Activated CD4-positive, alpha-beta T cell treated with anti-CD3 and anti-CD28 coated beads for 48 hours (primary cell): Measurements from ENCODE around the gene MDH1.
"Not testable (repeated sequence)": the region's sequence is repeated elsewhere in the genome, so short reads cannot be mapped to it uniquely, and the experiment has no call there.

Experiments used
- DNase-seq: peaks from one replicate; pipeline ENCODE4 v3.0.0-alpha.2; 2020

Gene MDH1

DNA sequence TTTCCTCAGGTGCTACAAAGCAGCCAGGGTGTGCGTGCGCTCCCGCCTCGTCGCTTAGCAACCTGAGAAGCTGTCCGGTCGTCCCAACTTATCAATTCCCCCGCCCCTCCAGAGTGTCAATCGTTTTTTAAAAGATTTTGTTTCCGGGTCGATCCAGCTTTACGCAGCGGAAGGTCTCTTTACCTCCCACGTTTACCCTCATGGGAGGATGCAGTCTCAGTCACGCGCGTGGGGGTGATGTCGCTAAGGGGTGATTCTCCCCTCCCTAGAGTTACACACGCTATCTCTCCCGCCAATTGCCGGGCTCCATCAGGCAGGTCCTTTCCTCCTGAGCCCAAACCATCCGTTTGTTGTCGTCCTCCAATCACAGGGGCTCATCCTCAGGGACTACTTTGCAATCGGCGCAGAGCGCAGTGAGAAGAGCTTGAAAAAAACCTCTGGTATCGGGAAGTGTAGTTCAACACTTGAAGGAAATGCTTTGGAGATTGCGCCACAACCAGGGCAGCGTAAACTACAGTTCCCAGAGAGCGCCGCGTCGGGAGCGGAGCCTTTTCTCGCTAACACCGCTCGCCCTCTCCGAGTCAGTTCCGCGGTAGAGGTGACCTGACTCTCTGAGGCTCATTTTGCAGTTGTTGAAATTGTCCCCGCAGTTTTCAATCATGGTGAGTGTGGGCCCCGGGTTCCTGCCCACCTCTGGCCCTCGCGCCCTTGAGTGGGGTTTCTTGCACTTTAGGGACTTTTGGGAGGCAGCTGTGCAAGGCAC is at the start of gene MDH1, which contains the start of gene WDPCP:
TSS of gene MDH1 (plus strand) at position 579 of the 763 bp plus-strand sequence. CDS start at position 660, 81 bp downstream.
TSS of gene WDPCP (minus strand) at position 93 of the 763 bp plus-strand sequence. CDS start 206 bp downstream, outside the sequence.
- DNase-seq = peak; percentile 96

DNA sequence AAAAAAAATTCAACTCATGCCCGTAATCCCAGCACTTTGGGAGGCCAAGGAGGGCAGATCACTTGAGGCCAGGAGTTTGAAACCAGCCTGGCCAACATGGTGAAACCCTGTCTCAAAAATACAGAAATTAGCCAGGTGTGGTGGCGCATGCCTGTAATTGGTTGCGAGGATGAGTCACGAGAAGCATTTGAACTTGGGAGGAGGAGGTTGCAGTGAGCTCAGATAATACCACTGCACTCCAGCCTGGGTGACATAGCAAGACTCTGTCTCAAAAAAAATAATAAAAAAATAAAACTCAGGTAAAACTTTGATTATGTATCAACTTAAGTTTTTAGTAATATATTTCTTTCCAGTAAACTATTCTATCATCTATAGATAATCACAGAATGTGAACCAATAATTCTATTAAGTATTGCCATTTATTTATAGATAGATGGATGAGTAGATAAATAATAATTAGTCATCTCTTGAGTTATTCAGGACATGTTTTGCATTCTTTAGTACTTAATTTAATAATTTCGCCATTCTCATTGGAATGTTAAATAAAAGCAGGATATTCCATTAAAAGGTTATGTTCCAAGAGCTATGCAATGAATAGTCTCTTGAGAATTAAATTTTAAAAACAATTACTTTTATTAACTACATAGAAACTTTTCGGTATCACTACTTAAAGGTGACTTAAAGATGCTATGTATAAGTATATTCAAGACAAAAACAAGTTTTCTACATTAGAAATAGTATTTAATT is 49.2 kb upstream of the MDH1 start:
- DNase-seq = no peak

DNA sequence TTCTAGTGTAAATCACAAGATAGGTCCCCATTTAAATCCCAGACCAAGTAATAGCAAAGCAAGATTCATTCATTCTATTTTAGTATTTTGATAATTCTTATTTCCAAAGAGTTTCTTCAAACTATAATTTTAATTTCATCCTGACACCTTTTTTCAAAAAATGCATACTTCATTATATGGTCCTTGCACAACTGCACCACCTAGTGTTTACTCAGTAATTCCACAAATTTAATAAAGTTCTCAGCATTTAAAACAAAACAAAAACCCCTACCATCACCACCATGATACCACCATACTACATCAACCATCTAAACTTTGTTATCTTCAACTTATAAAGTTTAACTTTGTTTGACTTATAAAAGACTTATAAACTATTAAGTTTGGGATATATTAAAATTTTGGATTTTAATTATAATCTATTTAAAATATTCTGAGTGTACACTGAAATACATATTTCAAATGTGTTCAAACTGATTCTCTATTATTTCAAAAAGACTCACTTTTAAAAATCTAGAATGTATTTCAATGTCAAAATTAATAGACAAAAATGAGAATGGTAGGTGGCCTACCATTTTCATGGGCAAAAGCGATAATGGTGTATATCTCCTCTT is 44.6 kb upstream of the MDH1 start:
- no peak for DNase-seq

DNA sequence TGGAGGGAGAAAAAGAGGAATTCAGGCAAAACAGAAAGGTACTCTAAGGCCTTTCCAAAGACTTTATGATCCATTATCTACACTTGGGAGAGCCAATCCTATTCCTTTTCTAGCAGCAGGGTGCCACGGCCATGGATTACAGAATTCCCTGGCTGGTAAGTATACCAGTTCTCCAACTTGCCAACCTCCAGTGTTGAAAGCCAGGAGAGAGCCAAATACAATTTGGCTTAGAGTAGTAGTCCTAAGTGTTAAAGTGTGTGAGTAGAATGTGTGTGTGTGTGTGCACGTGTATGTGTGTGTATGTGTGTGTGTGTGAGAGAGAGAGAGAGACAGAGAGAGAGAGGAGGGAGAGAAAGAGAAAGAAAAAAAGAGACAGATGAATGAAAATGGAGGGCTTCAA is 43.7 kb upstream of the MDH1 start:
- DNase-seq = no peak

DNA sequence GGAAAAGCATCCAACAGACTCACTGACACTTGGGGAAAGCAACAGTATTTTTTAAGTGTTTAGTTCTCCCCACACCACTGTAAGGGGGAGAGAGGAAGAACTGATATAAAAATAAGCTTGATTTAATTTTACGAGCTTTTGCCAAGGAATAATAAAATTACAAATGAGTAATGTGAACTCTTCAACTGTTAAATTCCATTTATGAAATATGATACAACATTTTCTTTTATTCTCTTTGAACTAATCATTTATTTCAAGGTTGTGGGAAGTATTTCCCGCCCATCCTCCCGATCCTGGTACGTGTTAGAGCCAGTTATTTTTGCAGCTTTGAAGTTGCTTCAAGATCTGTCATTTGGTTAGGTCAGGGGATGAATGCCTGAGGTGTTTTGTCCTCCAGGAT is 35.7 kb upstream of the MDH1 start:
- no peak for DNase-seq

DNA sequence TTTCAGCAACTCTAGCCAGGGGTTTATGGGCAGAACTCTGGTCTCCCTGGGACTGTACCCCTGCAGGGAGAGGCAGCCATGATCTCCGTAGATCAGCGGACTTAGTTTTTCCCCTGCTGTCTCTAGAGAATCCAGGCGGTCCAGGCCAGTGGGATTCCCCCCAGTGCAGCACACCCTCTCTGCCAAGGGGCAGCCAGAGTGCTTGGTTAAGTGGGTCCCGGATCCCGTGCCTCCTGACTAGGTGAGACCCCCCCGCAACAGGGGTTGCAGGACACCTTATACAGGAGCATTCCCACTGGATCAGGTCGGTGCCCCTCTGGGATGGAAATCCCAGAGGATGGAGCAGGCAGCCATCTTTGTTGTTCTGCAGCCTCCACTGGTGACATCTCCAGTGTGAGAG is 33.5 kb upstream of the MDH1 start:
- DNase-seq = no peak

DNA sequence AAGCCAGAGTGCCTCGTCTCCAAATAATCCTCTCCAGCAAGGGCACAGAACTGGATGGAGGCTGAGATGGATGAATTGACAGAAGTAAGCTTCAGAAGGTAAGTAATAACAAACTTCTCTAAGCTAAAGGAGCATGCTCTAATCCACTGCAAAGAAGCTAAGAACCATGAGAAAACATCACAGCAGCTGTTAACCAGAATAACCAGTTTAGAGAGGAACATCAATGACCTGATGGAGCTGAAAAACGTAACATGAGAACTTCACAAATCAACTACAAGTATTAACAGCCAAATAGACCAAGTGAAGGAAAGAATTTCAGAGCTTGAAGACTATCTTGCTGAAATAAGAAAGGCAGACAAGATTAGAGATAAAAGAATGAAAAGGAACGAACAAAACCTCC is 32.8 kb upstream of the MDH1 start:
- DNase-seq = no peak

DNA sequence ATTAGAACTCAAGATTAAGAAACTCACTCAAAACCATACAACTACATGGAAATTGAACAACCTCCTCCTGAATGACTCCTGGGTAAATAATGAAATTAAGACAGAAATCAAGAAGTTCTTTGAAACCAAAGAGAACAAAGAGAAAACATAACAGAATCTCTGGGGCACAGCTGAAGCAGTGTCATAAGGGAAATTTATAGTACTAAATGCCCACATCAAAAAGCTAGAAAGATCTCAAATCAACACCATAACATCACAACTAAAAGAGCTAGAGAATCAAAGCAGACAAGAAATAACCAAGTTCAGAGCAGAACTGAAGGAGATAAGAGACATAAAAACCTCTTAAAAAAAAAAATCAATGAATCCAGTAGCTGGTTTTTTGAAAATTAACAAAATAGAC is 30.9 kb upstream of the MDH1 start:
- not testable (repeated sequence) for DNase-seq

DNA sequence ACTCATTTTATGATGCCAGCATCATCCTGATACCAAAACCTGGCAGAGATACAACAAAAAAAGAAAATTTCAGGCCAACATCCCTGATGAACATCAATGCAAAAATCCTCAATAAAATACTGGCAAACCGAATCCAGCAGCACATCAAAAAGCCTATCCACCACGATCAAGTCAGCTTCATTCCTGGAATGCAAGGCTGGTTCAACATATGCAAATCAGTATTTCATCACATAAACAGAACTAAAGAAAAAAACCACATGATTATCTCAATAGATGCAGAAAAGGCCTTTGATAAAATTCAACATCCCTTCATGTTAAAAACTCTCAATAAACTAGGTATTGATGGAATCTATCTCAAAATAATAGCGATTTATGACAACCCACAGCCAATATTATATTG is 29.8 kb upstream of the MDH1 start:
- DNase-seq = not testable (repeated sequence)

DNA sequence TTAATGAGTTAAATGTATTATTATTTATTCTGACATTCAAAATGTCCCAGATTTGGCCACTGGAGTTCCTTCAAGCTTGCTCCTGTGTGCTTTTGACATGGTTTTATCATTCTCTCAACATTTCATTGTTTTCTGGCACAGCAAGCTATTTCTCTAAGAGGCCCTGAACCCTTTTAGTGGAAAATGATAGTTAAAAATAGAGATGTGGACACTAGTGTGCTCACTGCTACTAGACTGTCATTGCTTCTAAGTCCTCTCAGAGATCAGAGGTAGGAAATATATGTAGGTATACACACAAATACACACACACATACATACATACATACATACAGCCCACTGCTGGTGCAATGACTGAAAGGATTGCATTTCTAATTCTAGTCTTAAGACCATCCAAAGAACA is 26.0 kb upstream of the MDH1 start:
- no peak for DNase-seq

DNA sequence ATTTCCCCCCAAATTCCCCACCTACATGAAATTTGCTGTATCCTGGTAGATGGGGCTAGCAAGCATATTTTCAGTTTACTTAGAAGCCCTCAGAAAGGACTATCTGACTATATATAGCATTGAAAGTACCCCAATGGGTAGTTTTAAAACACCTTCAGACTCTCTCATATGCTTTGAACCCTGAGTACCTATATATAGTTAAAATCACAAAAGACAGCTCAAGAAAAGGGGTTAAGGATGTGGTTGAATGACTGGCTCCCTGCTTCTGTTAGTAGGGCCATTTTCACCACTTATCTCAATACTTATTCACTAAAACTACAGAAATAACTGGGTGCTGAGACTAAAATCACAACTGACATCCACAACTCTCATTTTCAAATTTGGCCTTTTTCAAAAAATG is 19.0 kb upstream of the MDH1 start:
- no peak for DNase-seq

DNA sequence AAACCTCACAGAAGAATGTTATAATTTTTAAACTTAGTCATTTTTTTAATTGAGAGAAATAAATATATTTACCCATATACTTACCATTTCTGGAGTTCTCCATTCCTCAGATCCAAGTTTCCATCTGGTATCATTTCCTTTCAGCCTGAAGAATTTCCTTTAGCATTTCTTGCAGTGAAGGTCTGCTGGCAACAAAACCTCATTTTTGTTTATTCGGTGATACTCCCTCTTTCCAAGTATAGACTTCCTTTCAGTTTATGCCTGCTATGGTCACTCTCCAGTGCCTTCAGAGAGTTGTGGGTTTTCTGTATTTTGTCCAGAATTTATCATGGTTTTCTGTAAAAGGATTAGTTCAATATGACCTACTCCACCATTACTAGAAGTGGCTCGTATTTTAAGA is 17.5 kb upstream of the MDH1 start:
- no peak for DNase-seq

DNA sequence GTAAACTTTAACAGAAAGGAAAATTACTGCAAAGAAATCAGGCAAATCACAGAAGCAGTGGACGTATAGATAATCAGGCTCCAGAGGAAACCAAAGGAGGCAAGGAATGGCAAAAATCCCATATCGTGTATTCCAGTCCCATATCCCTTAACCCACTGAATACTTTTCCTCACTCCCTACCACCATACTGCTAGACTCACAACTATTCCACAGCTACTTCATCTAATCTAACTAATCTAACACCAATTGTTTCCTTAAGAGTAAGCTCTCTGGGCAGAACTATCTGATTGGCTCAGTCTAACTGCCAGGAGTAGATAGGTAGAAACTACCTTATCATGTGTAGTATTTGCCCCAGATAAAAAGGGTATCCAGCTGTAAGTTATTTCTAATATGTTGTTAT is 16.8 kb upstream of the MDH1 start:
- DNase-seq = no peak

DNA sequence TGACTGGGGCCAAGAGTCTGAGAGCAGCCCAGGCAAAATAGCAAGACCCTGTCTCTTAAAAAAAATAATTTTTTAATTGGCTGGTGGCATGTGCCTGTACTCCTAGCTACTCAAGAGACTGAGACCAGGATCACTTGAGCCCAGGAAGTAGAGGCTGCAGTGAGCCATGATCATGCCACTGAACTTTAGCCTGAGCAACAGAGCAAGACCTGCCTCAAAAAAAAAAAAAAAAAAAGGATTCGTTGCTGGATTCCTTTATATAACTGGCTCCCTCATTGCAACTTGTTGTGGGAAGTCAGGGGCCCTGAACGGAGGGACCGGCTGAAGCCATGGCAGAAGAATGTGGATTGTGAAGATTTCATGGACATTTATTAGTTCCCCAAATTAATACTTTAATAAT is 15.7 kb upstream of the MDH1 start:
- DNase-seq = not testable (repeated sequence)

DNA sequence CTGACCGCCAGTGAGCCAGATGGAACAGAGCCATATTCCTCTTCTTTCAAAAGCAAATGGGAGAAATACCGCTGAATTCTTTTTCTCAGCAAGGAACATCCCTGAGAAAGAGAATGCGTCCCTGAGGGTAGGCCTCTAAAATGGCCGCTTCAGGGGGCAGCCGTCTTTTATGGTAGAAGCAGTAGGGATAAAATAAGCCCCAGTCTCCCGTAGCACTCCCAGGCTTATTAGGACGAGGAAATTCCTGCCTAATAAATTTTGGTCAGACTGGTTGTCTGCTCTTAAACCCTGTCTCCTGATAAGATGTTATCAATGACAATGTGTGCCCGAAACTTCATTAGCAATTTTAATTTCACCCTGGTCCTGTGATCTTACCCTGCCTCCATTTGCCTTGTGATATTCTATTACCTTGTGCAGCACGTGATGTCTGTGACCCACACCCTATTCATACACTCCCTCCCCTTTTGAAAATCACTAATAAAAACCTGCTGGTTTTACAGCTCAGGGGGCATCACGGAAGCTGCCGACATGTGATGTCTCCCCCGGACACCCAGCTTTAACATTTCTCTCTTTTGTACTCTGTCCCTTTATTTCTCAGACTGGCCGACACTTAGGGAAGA is 14.9 kb upstream of the MDH1 start:
- DNase-seq = not testable (repeated sequence)

DNA sequence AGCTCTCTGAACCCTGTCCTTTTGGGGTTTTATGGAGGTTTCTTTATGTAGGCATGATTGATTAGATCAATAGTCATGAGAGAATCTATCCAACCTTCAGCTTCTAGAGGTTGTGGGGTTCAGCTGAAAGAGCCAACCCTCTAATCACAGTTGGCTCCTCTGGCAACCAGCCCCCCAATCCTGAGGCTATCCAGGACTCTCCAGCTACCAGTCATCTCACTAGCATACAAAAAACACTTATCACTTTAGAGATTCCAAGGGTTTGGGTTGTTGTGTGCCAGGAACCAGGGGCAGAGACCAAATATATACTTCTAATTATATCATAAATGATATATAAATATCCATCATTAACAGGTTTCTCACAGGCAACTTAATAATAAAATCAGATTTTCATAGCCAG is 12.2 kb upstream of the MDH1 start:
- DNase-seq = no peak

DNA sequence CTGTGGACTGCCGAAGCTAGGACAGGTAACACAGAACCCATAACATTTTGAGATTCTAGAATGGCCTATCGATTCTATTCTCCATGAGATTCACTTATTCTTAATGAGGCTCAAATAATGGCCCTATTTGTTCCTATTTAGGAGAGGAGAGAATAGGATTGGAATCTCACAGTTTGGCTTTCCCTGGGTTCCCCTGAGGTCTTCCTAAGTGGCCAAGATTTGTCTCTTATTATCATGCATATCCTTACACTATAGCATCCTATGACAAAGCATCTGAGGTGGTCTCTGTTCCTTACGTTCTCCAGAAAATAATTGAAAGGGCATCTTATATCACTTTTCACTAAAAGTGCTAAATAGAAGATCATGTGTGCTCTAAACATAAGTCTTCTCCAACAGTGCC is 10.0 kb upstream of the MDH1 start:
- DNase-seq = no peak

DNA sequence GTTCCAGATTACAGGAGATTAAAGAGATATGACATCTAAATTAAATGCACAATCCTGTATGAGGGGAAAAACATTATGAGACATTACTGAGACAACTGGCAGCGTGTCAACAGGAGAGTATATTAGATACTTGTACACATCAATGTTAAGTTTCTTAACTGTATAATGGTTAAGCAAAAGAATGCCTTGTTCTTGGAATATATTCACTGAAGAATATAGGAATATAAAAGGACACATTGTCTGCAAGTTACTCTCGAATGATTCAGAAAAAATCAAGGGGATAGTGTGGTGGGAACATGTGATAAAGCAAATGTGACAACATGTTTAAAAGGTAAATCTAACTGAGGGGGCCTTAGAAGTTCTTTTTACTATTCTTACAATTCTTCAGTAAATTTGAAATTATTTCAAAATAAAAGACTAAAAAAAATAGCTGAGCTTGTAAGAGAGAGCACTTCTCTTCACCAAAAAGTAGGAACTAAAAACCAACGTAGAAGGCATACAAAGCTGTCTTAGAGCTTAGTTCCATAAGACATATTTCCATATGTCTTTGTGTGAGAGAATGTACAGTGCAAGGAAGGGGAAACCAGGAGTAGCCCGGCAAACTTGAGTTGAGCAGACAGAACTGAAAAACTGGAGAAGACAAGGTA is 8.0 kb upstream of the MDH1 start:
- DNase-seq = no peak

DNA sequence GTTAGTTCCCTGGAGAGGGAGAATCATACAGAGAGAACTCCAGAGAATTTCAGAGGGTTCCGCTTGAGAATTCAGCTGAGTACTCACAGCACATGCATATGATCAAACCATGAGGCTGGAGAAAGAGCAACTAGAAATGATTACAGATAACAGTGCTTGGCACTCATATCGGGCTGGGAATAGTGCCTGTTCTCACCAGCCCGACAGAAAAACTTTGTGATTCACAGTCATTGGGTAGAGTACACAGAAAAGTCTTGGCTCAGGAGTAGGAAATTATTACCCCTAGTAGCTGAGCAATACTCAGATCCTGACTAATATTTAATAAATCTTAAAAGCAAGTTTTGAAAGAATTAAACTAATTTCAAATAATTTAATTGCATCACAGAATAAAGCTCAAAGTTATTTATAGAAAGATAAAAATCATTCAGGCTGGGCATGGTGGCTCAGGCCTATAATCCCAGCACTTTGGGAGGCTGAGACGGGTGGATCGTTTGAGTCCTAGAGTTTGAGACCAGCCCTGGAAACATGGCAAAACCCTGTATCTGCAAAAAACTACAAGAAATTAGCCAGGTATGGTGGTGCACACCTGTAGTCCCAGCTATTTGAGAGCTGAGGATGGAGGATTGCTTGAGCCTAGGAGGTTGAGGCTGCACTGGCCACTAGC is 7.3 kb upstream of the MDH1 start:
- no peak for DNase-seq

DNA sequence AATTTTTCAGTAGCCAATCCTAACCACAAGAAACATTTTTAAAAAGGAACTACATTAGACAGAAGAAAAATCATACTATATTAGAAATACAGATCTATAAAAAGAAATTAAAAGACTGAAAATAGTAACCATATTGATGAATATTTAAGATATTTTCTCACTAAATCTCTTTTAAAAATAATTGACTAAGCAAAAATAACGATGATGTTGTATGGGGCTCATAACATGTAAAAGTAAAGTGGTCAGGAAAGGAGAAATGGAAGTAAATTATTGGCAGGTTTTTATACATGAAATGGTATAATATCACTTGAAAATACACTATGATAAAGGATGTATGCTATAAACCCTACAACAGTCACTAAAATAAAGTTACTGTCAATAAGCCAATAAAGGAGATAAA is 5.9 kb upstream of the MDH1 start:
- DNase-seq = no peak

DNA sequence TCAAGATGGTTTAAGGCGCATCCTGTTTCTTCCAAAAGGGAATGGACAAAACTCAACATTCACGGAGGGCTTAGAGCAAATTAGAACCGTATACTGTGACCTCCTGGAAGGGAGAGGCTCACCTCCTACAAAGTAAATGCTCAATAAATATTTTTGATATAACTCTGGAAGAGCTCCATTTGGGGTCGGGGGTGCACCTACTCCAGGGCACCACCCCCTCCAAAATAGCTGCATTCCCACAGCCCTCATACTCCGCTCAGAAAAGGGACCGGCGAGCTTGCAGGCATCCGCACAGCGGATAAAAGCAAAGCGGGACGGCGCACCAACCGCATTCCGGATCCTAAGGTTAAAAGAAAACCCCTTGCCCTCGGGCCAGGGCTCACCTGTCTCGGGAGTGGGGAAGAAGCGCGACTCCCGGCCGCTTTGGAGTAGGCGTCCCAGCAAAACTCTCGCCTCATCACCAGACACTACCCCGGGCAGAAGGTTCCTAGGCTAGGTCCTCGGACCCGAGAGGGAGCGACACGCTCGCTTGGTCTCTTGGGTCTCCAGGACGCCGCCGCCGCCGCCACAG is 864 bp upstream of the MDH1 start:
- DNase-seq = no peak
